ENCODE data around the gene RAB31. TPM values are rescaled to one million over a fixed set of nuclear protein-coding genes. Genes with fewer than 3 reads are reported as not detected.

Gene RAB31
- total RNA-seq, 4 donors from 2014 or later: 13.1 to 18.4 (median 16.9) TPM

- 78% methylated on average over 4 of the region's 4 CpGs for WGBS, 2 donors (ENCODE audit: low coverage in 1 of 2)
- in situ Hi-C loops (cut with MboI; ENCODE audit: low pct_ligation_motif_present in 1 of 4, low pct_unique_long_range_greater_than_20kb in 1 of 4, low sequenced_read_pairs in 3 of 4): no loop called here
Measured at GRCh38 chr18:9820719-9821118, 112.6 kb downstream of the RAB31 start.

GRCh38 chr18:9822587-9823185 lies 114.6 kb downstream of the RAB31 start:
- Histone ChIP-seq H3K9me3 (no peaks in the 10 kb centered on the region), H3K27ac (no peak overlapping the region), H3K36me3 (no peaks in the 10 kb centered on the region), H3K27me3 (no peaks in the 10 kb centered on the region), H3K4me1 (peaks cover 18 to 35% (median 26%) of the 10 kb centered on the region in 4 donors), H3K4me3 (no peak overlapping the region)
- 89 to 90% methylated on average over 8 to 11 of the region's 11 CpGs for WGBS, 2 donors (ENCODE audit: low coverage in 1 of 2)
- in situ Hi-C loops (cut with MboI; ENCODE audit: low pct_ligation_motif_present in 1 of 4, low pct_unique_long_range_greater_than_20kb in 1 of 4, low sequenced_read_pairs in 3 of 4) (no loop called here), intact Hi-C loops (cut with DNase I; ENCODE audit: low total_unique reads) (no loop called here)
- DNase-seq: no peak
- no peak for TF ChIP-seq POLR2AphosphoS5 (IDR thresholded peaks at IDR 0.05)
- no peak for TF ChIP-seq EP300 (IDR thresholded peaks at IDR 0.05; ENCODE audit: low read depth)
- TF ChIP-seq POLR2A (IDR thresholded peaks at IDR 0.05): no peak
- TF ChIP-seq CTCF (IDR thresholded peaks at IDR 0.05): no peak

More at GRCh38 chr18:9820719-9821118, 112.6 kb downstream of the RAB31 start:
- Histone ChIP-seq H3K4me1 (peaks cover 13 to 21% (median 15%) of the 10 kb centered on the region in 4 donors), H3K4me3 (no peak overlapping the region), H3K27me3 (no peaks in the 10 kb centered on the region), H3K9me3 (no peaks in the 10 kb centered on the region), H3K27ac (no peak overlapping the region), H3K36me3 (no peaks in the 10 kb centered on the region)
- intact Hi-C loops (cut with DNase I; ENCODE audit: low total_unique reads): no loop called here
- DNase-seq: no peak
- TF ChIP-seq POLR2A (IDR thresholded peaks at IDR 0.05) (no peak), CTCF (IDR thresholded peaks at IDR 0.05) (no peak), POLR2AphosphoS5 (IDR thresholded peaks at IDR 0.05) (no peak), EP300 (IDR thresholded peaks at IDR 0.05; ENCODE audit: low read depth) (no peak)

GRCh38 chr18:9823805-9824473 lies 115.8 kb downstream of the RAB31 start:
- in situ Hi-C loops (cut with MboI; ENCODE audit: low pct_ligation_motif_present in 1 of 4, low pct_unique_long_range_greater_than_20kb in 1 of 4, low sequenced_read_pairs in 3 of 4): no loop called here
- Histone ChIP-seq H3K27me3 (no peaks in the 10 kb centered on the region), H3K36me3 (no peaks in the 10 kb centered on the region), H3K9me3 (no peaks in the 10 kb centered on the region), H3K4me1 (peaks cover 20 to 46% (median 34%) of the 10 kb centered on the region in 4 donors), H3K4me3 (no peak overlapping the region), H3K27ac (peak overlapping the region; percentile 37 to 84 (median 78))
- intact Hi-C loops (cut with DNase I; ENCODE audit: low total_unique reads): no loop called here
- DNase-seq: no peak
- TF ChIP-seq POLR2A (IDR thresholded peaks at IDR 0.05) (no peak), CTCF (IDR thresholded peaks at IDR 0.05) (no peak)
- WGBS, 2 donors (ENCODE audit: low coverage in 1 of 2): 66% methylated on average over 4 of the region's 4 CpGs; no CpG with 5 or more reads in 1 of the 2 donors

- no peak overlapping the region for H3K4me3 ChIP-seq
- H3K27ac ChIP-seq: peak overlapping the region; percentile 73 to 84 (median 82)
- in situ Hi-C loops (cut with MboI; ENCODE audit: low pct_ligation_motif_present in 1 of 4, low pct_unique_long_range_greater_than_20kb in 1 of 4, low sequenced_read_pairs in 3 of 4) (no loop called here), intact Hi-C loops (cut with DNase I; ENCODE audit: low total_unique reads) (no loop called here)
- H3K9me3 ChIP-seq: no peaks in the 10 kb centered on the region
- peak in 2 of 3 donors; percentile 7 to 44 for TF ChIP-seq POLR2AphosphoS5 (IDR thresholded peaks at IDR 0.05)
- TF ChIP-seq CTCF (IDR thresholded peaks at IDR 0.05): no peak
- TF ChIP-seq POLR2A (IDR thresholded peaks at IDR 0.05): no peak
- H3K4me1 ChIP-seq: peaks cover 20 to 46% (median 34%) of the 10 kb centered on the region in 4 donors
- WGBS, 2 donors (ENCODE audit: low coverage in 1 of 2): 80 to 82% methylated on average over 2 to 3 of the region's 3 CpGs
- DNase-seq: no peak
- H3K27me3 ChIP-seq: no peaks in the 10 kb centered on the region
- H3K36me3 ChIP-seq: no peaks in the 10 kb centered on the region
Measured at GRCh38 chr18:9824474-9824832, 116.4 kb downstream of the RAB31 start.
